Astrocyte (in vitro differentiated cells and primary cell): ENCODE results near the gene FBXL12. TPM values are rescaled to one million over a fixed set of nuclear protein-coding genes. Genes with fewer than 3 reads are reported as not detected.

Source experiments
- DNase-seq: peaks from one replicate; pipeline ENCODE4 v3.0.0-alpha.2; 2010; ENCODE audit warnings: low read depth
- FAIRE-seq: peaks from 2 replicates; lab custom pipeline; 2011; peaks lifted over from hg19 to GRCh38; lab: Jason Lieb, UNC
- H2AFZ ChIP-seq: 2 replicates; pipeline ENCODE4 v1.6.0; 2012; ENCODE audit warnings: low read depth, low read length, inconsistent platforms
- H3K27ac ChIP-seq: 2 replicates; pipeline ENCODE4 v1.5.1; 2011; ENCODE audit warnings: low read depth, low read length, inconsistent platforms
- H3K27me3 ChIP-seq: 2 replicates; pipeline ENCODE4 v1.6.0; 2011; ENCODE audit warnings: low read length, inconsistent platforms; ENCODE audit not compliant: insufficient read depth
- H3K36me3 ChIP-seq: 2 replicates; pipeline ENCODE4 v1.5.1; 2011; ENCODE audit warnings: low read length, inconsistent platforms; ENCODE audit not compliant: insufficient read depth
- H3K4me1 ChIP-seq: 2 replicates; pipeline ENCODE4 v1.5.1; 2011; ENCODE audit warnings: low read length, inconsistent platforms; ENCODE audit not compliant: insufficient read depth
- H3K4me2 ChIP-seq: 2 replicates; pipeline ENCODE4 v1.6.0; 2012; ENCODE audit warnings: low read length, inconsistent platforms
- H3K4me3 ChIP-seq: 2 replicates; pipeline ENCODE4 v1.5.1; 2011; ENCODE audit warnings: low read depth, mild to moderate bottlenecking, low read length, inconsistent platforms; ENCODE audit not compliant: insufficient read depth
- H3K79me2 ChIP-seq: 2 replicates; pipeline ENCODE4 v1.6.0; 2012; ENCODE audit warnings: mild to moderate bottlenecking, low read length, inconsistent platforms; ENCODE audit not compliant: insufficient read depth
- H3K9ac ChIP-seq: 2 replicates; pipeline ENCODE4 v1.6.0; 2012; ENCODE audit warnings: mild to moderate bottlenecking, low read length, inconsistent platforms
- H3K9me3 ChIP-seq: 2 replicates; pipeline ENCODE4 v1.5.1; 2012; ENCODE audit warnings: low read depth, mild to moderate bottlenecking, low read length, inconsistent platforms; ENCODE audit not compliant: insufficient read depth
- H4K20me1 ChIP-seq: 2 replicates; pipeline ENCODE4 v1.6.0; 2012; ENCODE audit warnings: low read length, inconsistent platforms; ENCODE audit not compliant: insufficient read depth
- H3K27ac Mint-ChIP-seq: one replicate; pipeline ENCODE4 v1.8.0; 2021; ENCODE audit warnings: mild to moderate bottlenecking, mixed read lengths; ENCODE audit not compliant: unreplicated experiment
- H3K27me3 Mint-ChIP-seq: one replicate; pipeline ENCODE4 v1.8.0; 2021; ENCODE audit warnings: low read depth, mixed read lengths; ENCODE audit not compliant: unreplicated experiment
- H3K36me3 Mint-ChIP-seq: one replicate; pipeline ENCODE4 v1.8.0; 2021; ENCODE audit warnings: low read depth, mixed read lengths; ENCODE audit not compliant: unreplicated experiment
- H3K4me1 Mint-ChIP-seq: one replicate; pipeline ENCODE4 v1.8.0; 2021; ENCODE audit warnings: low read depth, mixed read lengths; ENCODE audit not compliant: unreplicated experiment
- H3K4me3 Mint-ChIP-seq: one replicate; pipeline ENCODE4 v1.8.0; 2021; ENCODE audit warnings: mild to moderate bottlenecking, moderate library complexity, mixed read lengths; ENCODE audit not compliant: unreplicated experiment
- H3K9me3 Mint-ChIP-seq: one replicate; pipeline ENCODE4 v1.8.0; 2021; ENCODE audit warnings: mild to moderate bottlenecking, mixed read lengths; ENCODE audit not compliant: unreplicated experiment
- CTCF ChIP-seq: IDR thresholded peaks from 2 replicates; pipeline ENCODE4 v1.5.1; 2011; ENCODE audit warnings: low read depth, mild to moderate bottlenecking, inconsistent platforms, low read length, moderate library complexity; ENCODE audit not compliant: insufficient read depth
- EZH2 ChIP-seq: IDR thresholded peaks from 2 replicates; pipeline ENCODE4 v1.6.1; 2012; ENCODE audit warnings: mild to moderate bottlenecking, low read length, inconsistent platforms; ENCODE audit not compliant: insufficient read depth
- total RNA-seq: library from RNA; stranded (reverse); gene quantifications from 2 replicates; pipeline ENCODE4 v1.2.1, GENCODE V29; 2021

Gene FBXL12
- total RNA-seq, 1 donor from 2014 or later, result 54.2 TPM

GRCh38 chr19:9836021-9836420 is 17.1 kb upstream of the FBXL12 start:
- Histone ChIP-seq H3K27ac (no peak overlapping the region), H2AFZ (peak overlapping the region; percentile 70), H3K4me1 (peaks cover 10% of the 10 kb centered on the region), H3K4me2 (peak overlapping the region; percentile 95), H3K79me2 (peaks cover 40% of the 10 kb centered on the region), H4K20me1 (peaks cover 36% of the 10 kb centered on the region), H3K9me3 (no peaks in the 10 kb centered on the region), H3K9ac (peak overlapping the region; percentile 84), H3K27me3 (no peaks in the 10 kb centered on the region), H3K36me3 (peaks cover 5% of the 10 kb centered on the region), H3K4me3 (peak overlapping the region; percentile 71)
- peak overlapping the region; percentile 93 for H3K4me3 Mint-ChIP-seq
- no peaks in the 10 kb centered on the region for H3K9me3 Mint-ChIP-seq
- H3K27me3 Mint-ChIP-seq, result no peaks in the 10 kb centered on the region
- FAIRE-seq (no peak), DNase-seq (no peak)
- TF ChIP-seq CTCF, result no peak
- no peak for TF ChIP-seq EZH2
- peaks cover 7% of the 10 kb centered on the region for H3K36me3 Mint-ChIP-seq
- peak overlapping the region; percentile 90 for H3K27ac Mint-ChIP-seq
- H3K4me1 Mint-ChIP-seq, result no peaks in the 10 kb centered on the region

GRCh38 chr19:9835507-9835949 is 16.6 kb upstream of the FBXL12 start:
- H3K27ac Mint-ChIP-seq, result no peak overlapping the region
- Histone ChIP-seq H3K27me3 (no peaks in the 10 kb centered on the region), H2AFZ (peak overlapping the region; percentile 70), H3K79me2 (peaks cover 42% of the 10 kb centered on the region), H3K9me3 (no peaks in the 10 kb centered on the region), H3K4me3 (peak overlapping the region; percentile 71), H3K4me2 (peak overlapping the region; percentile 95), H3K4me1 (peaks cover 10% of the 10 kb centered on the region), H3K36me3 (no peaks in the 10 kb centered on the region), H3K9ac (peak overlapping the region; percentile 84), H4K20me1 (peaks cover 36% of the 10 kb centered on the region), H3K27ac (peak overlapping the region; percentile 30)
- DNase-seq (no peak), FAIRE-seq (no peak)
- no peaks in the 10 kb centered on the region for H3K9me3 Mint-ChIP-seq
- no peaks in the 10 kb centered on the region for H3K27me3 Mint-ChIP-seq
- peaks cover 8% of the 10 kb centered on the region for H3K36me3 Mint-ChIP-seq
- no peaks in the 10 kb centered on the region for H3K4me1 Mint-ChIP-seq
- H3K4me3 Mint-ChIP-seq, result peak overlapping the region; percentile 93
- TF ChIP-seq CTCF (no peak), EZH2 (no peak)

- DNase-seq, result peak; percentile 94
- Histone ChIP-seq H3K27me3 (no peaks in the 10 kb centered on the region), H2AFZ (peak within 1 kb of the TSS; percentile 77), H4K20me1 (peaks cover 39% of the 10 kb centered on the region), H3K4me3 (peak within 1 kb of the TSS; percentile 71), H3K36me3 (peaks cover 6% of the 10 kb centered on the region), H3K9me3 (no peaks in the 10 kb centered on the region), H3K4me1 (peaks cover 10% of the 10 kb centered on the region), H3K27ac (peak within 1 kb of the TSS; percentile 42), H3K79me2 (peaks cover 48% of the 10 kb centered on the region), H3K9ac (peak within 1 kb of the TSS; percentile 84), H3K4me2 (peak within 1 kb of the TSS; percentile 95)
- Mint-ChIP-seq H3K36me3 (peaks cover 11% of the 10 kb centered on the region), H3K4me3 (peak within 1 kb of the TSS; percentile 93), H3K27me3 (no peaks in the 10 kb centered on the region), H3K9me3 (no peaks in the 10 kb centered on the region), H3K27ac (peak within 1 kb of the TSS; percentile 90), H3K4me1 (peaks cover 1% of the 10 kb centered on the region)
- no peak for FAIRE-seq
- TF ChIP-seq CTCF, result no peak
- TF ChIP-seq EZH2, result no peak
These were observed 16.0 kb upstream of the FBXL12 start, which contains the start of gene PIN1 for GRCh38 chr19:9834726-9835506. TSS of gene PIN1 (plus strand) at chr19:9835318. CDS start at chr19:9835345, 27 bp downstream.
